OCI-LY3 (cell line): ENCODE results near the gene JPH3.
A peak's percentile ranks its signal among the peaks of the same experiment; 100 is the strongest.

Experiments
- H2AFZ ChIP-seq: fragments of 200-600, 300-600 bp; shearing (Covaris generic); 2 replicates; pipeline ENCODE4 v1.6.0; 2014; ENCODE audit warnings: antibody characterized with exemption, low read depth, low read length
- H3K27ac ChIP-seq: fragments of 200-600, 300-600 bp; sonication (generic); 2 replicates; pipeline ENCODE4 v1.5.1; 2014; ENCODE audit warnings: mild to moderate bottlenecking, low read length, moderate library complexity, mixed read lengths
- H3K27me3 ChIP-seq: fragments of 200-600, 300-600 bp; sonication (generic); 2 replicates; pipeline ENCODE4 v1.6.1; 2014; ENCODE audit warnings: low read depth, low read length, mixed read lengths
- H3K36me3 ChIP-seq: fragments of 200-600, 300-600 bp; sonication (generic); replicated peaks from 2 replicates; pipeline ENCODE3; 2014; ENCODE audit warnings: low read depth, low read length, mixed read lengths
- H3K4me1 ChIP-seq: fragments of 300-600, 200-600 bp; sonication (generic); 2 replicates; pipeline ENCODE4 v1.6.1; 2014; ENCODE audit warnings: low read length, mixed read lengths
- H3K4me2 ChIP-seq: fragments of 200-600, 300-600 bp; sonication (generic); 2 replicates; pipeline ENCODE4 v1.6.1; 2014; ENCODE audit warnings: low read length, mixed read lengths
- H3K4me3 ChIP-seq: fragments of 300-600, 200-600 bp; sonication (generic); 2 replicates; pipeline ENCODE4 v1.5.1; 2014; ENCODE audit warnings: antibody characterized with exemption, mild to moderate bottlenecking, low read length, moderate library complexity
- H3K79me2 ChIP-seq: fragments of 300-600, 200-600 bp; shearing (Covaris generic); 2 replicates; pipeline ENCODE4 v1.6.1; 2014; ENCODE audit warnings: mild to moderate bottlenecking, low read length, mixed read lengths
- H3K9ac ChIP-seq: fragments of 300-600, 200-600 bp; shearing (Covaris generic); 2 replicates; pipeline ENCODE4 v1.6.0; 2014; ENCODE audit warnings: mild to moderate bottlenecking, low read length, moderate library complexity
- H3K9me3 ChIP-seq: fragments of 200-600, 300-600 bp; shearing (Covaris generic); 2 replicates; pipeline ENCODE4 v1.6.1; 2014; ENCODE audit warnings: low read length, mixed read lengths; ENCODE audit not compliant: insufficient read depth
- H4K20me1 ChIP-seq: fragments of 200-600, 300-600 bp; sonication (generic); 2 replicates; pipeline ENCODE4 v1.6.1; 2016; ENCODE audit warnings: low read length, mixed read lengths; ENCODE audit not compliant: insufficient read depth
- EZH2phosphoT487 ChIP-seq: fragments of 200-600 bp; shearing (Covaris generic); IDR thresholded peaks from 2 replicates; pipeline ENCODE4 v1.6.1; 2018; ENCODE audit warnings: antibody characterized with exemption, mixed run types, low read depth
- TF ChIP-seq, protein P1 (sequence below): fragments of 200-600, 300-600 bp; sonication (generic); IDR thresholded peaks from 2 replicates; pipeline ENCODE4 v1.5.1; 2014; ENCODE audit warnings: antibody characterized with exemption, low read length, low read depth

JPH3 gene

DNA sequence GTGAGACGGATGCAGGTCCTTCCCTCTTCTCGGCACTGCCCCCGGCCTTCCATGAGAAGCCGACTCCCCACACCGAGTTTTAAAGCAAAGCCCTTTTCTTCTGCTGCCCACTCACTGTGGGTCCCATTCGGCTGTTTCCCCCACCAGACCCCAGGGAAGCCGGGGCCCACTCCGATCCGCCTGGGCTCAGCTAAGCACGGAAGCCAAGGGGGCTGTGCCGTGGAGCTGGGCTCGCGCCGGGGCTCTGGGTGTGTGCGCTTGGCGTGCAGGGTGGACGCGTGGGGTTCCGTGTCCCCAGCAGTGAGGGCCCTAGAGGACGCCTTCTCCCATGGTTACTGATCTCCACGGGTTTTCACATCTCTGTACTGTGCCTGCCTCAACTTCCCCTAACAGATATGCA, 94.9 kb downstream of the JPH3 start:
- peaks cover 51% of the 10 kb centered on the region for H3K4me1 ChIP-seq
- no peaks in the 10 kb centered on the region for H3K79me2 ChIP-seq
- no peak overlapping the region for H3K27ac ChIP-seq
- no peak overlapping the region for H2AFZ ChIP-seq
- H3K9ac ChIP-seq = no peak overlapping the region
- H3K4me2 ChIP-seq = no peak overlapping the region
- TF ChIP-seq, protein P1, sequence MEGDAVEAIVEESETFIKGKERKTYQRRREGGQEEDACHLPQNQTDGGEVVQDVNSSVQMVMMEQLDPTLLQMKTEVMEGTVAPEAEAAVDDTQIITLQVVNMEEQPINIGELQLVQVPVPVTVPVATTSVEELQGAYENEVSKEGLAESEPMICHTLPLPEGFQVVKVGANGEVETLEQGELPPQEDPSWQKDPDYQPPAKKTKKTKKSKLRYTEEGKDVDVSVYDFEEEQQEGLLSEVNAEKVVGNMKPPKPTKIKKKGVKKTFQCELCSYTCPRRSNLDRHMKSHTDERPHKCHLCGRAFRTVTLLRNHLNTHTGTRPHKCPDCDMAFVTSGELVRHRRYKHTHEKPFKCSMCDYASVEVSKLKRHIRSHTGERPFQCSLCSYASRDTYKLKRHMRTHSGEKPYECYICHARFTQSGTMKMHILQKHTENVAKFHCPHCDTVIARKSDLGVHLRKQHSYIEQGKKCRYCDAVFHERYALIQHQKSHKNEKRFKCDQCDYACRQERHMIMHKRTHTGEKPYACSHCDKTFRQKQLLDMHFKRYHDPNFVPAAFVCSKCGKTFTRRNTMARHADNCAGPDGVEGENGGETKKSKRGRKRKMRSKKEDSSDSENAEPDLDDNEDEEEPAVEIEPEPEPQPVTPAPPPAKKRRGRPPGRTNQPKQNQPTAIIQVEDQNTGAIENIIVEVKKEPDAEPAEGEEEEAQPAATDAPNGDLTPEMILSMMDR = no peak
- no peak for TF ChIP-seq EZH2phosphoT487
- no peaks in the 10 kb centered on the region for H3K27me3 ChIP-seq
- no peak overlapping the region for H3K4me3 ChIP-seq
- 0 out of 2 replicates have a peak, but pooled peaks cover 3% of the 10 kb centered on the region for H4K20me1 ChIP-seq
- peaks cover 39% of the 10 kb centered on the region for H3K36me3 ChIP-seq
- peaks cover 9% of the 10 kb centered on the region; the same call in 1 of the 2 replicates for H3K9me3 ChIP-seq

DNA sequence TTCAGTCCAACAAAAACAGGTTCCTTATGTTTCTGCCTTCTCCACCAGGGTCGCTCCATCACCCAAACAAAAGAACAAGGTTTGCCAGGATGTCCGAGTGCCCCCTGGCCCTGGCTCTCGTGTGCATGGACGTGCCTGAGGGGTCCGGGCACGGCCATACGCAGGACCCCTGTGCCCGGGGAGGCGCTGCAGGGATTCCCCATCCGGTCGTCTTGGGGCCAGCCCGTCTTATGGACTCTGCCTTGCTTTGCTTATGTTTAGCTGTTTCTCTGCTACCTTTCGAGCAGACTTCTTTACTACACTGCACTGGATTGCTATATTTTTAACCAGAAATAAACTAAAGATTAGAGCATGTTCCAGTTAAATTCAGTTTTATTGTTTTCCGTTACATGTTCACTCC, 95.5 kb downstream of the JPH3 start:
- Histone ChIP-seq H3K27ac (peak overlapping the region; percentile 86), H3K4me2 (peak overlapping the region; percentile 78), H3K9me3 (peaks cover 10% of the 10 kb centered on the region; the same call in 1 of the 2 replicates), H3K36me3 (peaks cover 44% of the 10 kb centered on the region), H3K4me1 (peaks cover 56% of the 10 kb centered on the region), H3K79me2 (no peaks in the 10 kb centered on the region), H3K9ac (0 out of 2 replicates have a peak overlapping the region, but pooled peaks have one; percentile 15), H3K27me3 (no peaks in the 10 kb centered on the region), H4K20me1 (0 out of 2 replicates have a peak, but pooled peaks cover 3% of the 10 kb centered on the region), H3K4me3 (peak overlapping the region; percentile 47), H2AFZ (no peak overlapping the region)
- TF ChIP-seq EZH2phosphoT487 = no peak
- TF ChIP-seq, protein P1 = no peak; the same call in 1 of the 2 replicates

DNA sequence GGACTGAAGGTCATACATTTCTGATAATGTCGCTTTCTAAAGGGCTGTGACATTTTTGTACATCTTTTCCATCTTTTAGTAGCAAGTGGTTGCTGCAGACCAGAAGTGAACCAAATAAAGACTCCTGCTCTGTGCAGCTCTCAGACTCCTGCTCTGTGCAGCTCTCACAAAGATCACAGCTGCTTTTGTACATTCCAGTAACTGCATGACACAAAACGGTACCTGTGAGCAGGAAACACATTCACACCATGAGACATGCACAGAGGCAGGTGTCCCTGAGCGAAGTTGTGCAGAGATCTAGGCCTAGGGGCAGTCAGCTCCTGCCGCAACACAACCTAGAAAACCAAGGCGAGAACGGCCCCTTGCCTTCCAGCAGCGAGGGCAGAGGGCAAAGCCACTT, 95.9 kb downstream of the JPH3 start:
- no peaks in the 10 kb centered on the region for H3K27me3 ChIP-seq
- TF ChIP-seq, protein P1 = no peak
- no peak for TF ChIP-seq EZH2phosphoT487
- peak overlapping the region; percentile 78 for H3K4me2 ChIP-seq
- H4K20me1 ChIP-seq = 0 out of 2 replicates have a peak, but pooled peaks cover 3% of the 10 kb centered on the region
- H3K9ac ChIP-seq = peak overlapping the region; percentile 45
- H3K4me3 ChIP-seq = peak overlapping the region; percentile 47
- H3K36me3 ChIP-seq = peaks cover 48% of the 10 kb centered on the region
- no peak overlapping the region for H2AFZ ChIP-seq
- H3K4me1 ChIP-seq = peaks cover 59% of the 10 kb centered on the region
- peak overlapping the region; percentile 86 for H3K27ac ChIP-seq
- no peaks in the 10 kb centered on the region for H3K79me2 ChIP-seq
- peaks cover 15% of the 10 kb centered on the region; the same call in 1 of the 2 replicates for H3K9me3 ChIP-seq

DNA sequence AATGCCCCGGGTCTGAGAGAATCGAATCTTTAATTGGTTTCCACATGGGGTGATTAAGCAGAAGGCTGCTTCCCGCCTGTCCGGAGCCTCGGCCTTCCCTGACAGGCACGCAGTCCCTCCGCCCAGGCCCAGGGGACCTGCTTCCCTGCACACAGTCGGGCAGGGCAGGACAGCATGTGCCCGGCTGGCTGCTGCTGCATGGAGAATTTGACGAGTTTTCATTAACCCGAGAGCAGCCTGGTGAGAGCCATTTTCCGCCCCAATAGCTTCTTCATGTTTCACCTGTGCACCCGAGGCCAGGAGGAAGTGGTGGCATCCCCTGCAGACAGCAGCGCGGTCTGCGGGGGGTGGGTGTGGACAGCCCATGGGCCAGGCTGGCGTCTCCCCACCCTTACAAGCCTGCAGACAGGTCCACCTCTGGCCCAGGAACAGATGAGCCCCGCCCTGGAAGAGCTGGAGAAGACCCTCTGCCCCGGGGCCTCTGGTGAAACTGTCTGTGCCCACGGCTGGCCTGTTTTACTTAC, 96.4 kb downstream of the JPH3 start:
- Histone ChIP-seq H3K4me2 (peak overlapping the region; percentile 78), H3K27me3 (no peaks in the 10 kb centered on the region), H2AFZ (no peak overlapping the region), H3K79me2 (no peaks in the 10 kb centered on the region), H3K9ac (peak overlapping the region; percentile 45), H3K27ac (peak overlapping the region; percentile 86), H3K36me3 (peaks cover 53% of the 10 kb centered on the region), H3K4me3 (peak overlapping the region; percentile 47), H3K4me1 (peaks cover 59% of the 10 kb centered on the region), H3K9me3 (peaks cover 16% of the 10 kb centered on the region; the same call in 1 of the 2 replicates), H4K20me1 (0 out of 2 replicates have a peak, but pooled peaks cover 3% of the 10 kb centered on the region)
- TF ChIP-seq, protein P1 = no peak
- no peak for TF ChIP-seq EZH2phosphoT487
